ENCODE measurements around the gene RETREG3.
"Not testable (repeated sequence)": the region's sequence is repeated elsewhere in the genome, so short reads cannot be mapped to it uniquely, and the experiment has no call there.

The RETREG3 gene

DNA sequence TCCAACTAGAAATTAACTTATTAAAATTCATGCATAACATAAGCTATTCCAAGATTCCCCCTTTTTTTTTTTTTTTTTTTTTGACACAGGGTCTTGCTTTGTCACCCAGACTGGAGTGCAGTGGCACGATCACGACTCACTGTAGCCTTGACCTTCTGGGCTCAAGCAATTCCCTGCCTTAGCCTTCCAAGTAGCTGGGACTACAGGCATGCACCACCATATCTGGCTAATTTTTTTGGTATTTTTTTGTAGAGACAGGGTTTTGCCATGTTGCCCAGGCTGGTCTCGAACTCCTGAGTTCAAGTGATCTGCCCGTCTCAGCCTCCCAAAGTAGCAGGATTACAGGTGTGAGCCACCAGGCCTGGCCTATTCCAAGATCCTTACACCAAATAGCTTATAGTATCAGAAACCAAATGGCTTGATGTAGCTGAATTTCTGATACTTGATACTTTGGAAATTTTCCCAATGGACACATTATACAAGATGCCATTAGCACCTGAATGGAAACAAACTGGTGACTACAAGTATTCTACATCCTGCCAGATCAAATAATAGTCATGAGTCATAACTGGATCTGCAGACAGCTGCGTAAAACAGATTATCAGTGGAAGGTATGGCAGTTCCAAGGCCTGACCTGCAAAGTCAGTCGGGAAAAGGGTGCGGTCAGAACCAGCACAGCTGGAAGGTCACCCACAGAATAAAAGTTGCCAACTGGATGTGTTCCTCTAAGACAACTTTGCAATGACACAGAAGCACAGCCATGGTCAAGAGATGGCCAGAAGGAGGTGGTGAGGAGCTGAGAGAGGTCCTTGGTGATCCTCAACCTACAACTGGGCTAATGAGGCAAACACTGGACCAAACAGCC lies 14.8 kb upstream of the RETREG3 start:
- H3K79me2 ChIP-seq (ENCODE audit: insufficient read depth, low read length): no peaks in the 10 kb centered on the region
- H3K9me3 ChIP-seq (ENCODE audit: insufficient read depth, low read length): no peaks in the 10 kb centered on the region
- no peak overlapping the region for H3K4me3 ChIP-seq (ENCODE audit: insufficient read depth, low read length, poor library complexity, severe bottlenecking)
- no peaks in the 10 kb centered on the region for H3K36me3 ChIP-seq (ENCODE audit: low read length)
- no peak overlapping the region for H3K4me2 ChIP-seq (ENCODE audit: low read depth, low read length, poor library complexity, severe bottlenecking)
- H3K9ac ChIP-seq (ENCODE audit: low read length): no peak overlapping the region
- no peaks in the 10 kb centered on the region for H3F3A ChIP-seq (ENCODE audit: insufficient read depth)
- TF ChIP-seq EZH2phosphoT487 (conservative IDR thresholded peaks at IDR 0.05; ENCODE audit: low read length): no peak
- TF ChIP-seq CTCF (IDR thresholded peaks at IDR 0.05; ENCODE audit: insufficient read depth, low read length, poor library complexity, severe bottlenecking): no peak
- no peaks in the 10 kb centered on the region for H3K9me2 ChIP-seq (replicated peaks; ENCODE audit: insufficient read depth, low read length)
- no peaks in the 10 kb centered on the region for H3K27me3 ChIP-seq (ENCODE audit: low read length)
- H4K20me1 ChIP-seq (ENCODE audit: low read depth, low read length): no peaks in the 10 kb centered on the region
- H3K27ac ChIP-seq (ENCODE audit: low read depth, low read length): no peak overlapping the region
- H2AFZ ChIP-seq (ENCODE audit: low read depth, low read length, severe bottlenecking): no peak overlapping the region

DNA sequence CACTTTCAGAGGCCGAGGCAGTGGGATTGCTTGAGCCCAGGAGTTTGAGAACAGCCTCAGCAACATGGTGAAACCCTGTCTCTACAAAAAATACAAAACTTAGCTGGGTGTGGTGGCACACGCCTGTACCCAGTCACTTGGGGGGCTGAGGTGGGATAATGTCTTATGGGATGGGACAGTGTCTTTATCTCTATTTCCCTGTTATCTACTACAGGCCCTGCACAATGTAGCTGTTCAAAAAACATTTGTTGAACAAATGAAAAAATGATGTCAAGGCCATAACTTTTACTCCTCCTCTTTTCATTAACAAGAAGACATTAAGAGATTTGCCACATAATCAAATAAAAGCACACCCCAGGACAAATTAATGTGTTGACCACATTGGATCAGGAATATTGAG lies 14.1 kb upstream of the RETREG3 start:
- TF ChIP-seq CTCF (IDR thresholded peaks at IDR 0.05; ENCODE audit: insufficient read depth, low read length, poor library complexity, severe bottlenecking) (no peak), EZH2phosphoT487 (conservative IDR thresholded peaks at IDR 0.05; ENCODE audit: low read length) (no peak)
- Histone ChIP-seq H4K20me1 (ENCODE audit: low read depth, low read length) (no peaks in the 10 kb centered on the region), H3K4me3 (ENCODE audit: insufficient read depth, low read length, poor library complexity, severe bottlenecking) (no peak overlapping the region), H3K9me3 (ENCODE audit: insufficient read depth, low read length) (no peaks in the 10 kb centered on the region), H3F3A (ENCODE audit: insufficient read depth) (peaks cover 1% of the 10 kb centered on the region; the same call in 1 of the 2 replicates), H3K79me2 (ENCODE audit: insufficient read depth, low read length) (no peaks in the 10 kb centered on the region), H2AFZ (ENCODE audit: low read depth, low read length, severe bottlenecking) (no peak overlapping the region), H3K9me2 (replicated peaks; ENCODE audit: insufficient read depth, low read length) (no peaks in the 10 kb centered on the region), H3K27me3 (ENCODE audit: low read length) (no peaks in the 10 kb centered on the region), H3K36me3 (ENCODE audit: low read length) (no peaks in the 10 kb centered on the region), H3K9ac (ENCODE audit: low read length) (no peak overlapping the region), H3K27ac (ENCODE audit: low read depth, low read length) (no peak overlapping the region), H3K4me2 (ENCODE audit: low read depth, low read length, poor library complexity, severe bottlenecking) (no peak overlapping the region)

- not testable (repeated sequence) for H3K27me3 ChIP-seq (ENCODE audit: low read length); H3K4me3 ChIP-seq (ENCODE audit: insufficient read depth, low read length, poor library complexity, severe bottlenecking)
These were observed 12.8 kb upstream of the RETREG3 start for GRCh38 chr17:42621987-42622386.

DNA sequence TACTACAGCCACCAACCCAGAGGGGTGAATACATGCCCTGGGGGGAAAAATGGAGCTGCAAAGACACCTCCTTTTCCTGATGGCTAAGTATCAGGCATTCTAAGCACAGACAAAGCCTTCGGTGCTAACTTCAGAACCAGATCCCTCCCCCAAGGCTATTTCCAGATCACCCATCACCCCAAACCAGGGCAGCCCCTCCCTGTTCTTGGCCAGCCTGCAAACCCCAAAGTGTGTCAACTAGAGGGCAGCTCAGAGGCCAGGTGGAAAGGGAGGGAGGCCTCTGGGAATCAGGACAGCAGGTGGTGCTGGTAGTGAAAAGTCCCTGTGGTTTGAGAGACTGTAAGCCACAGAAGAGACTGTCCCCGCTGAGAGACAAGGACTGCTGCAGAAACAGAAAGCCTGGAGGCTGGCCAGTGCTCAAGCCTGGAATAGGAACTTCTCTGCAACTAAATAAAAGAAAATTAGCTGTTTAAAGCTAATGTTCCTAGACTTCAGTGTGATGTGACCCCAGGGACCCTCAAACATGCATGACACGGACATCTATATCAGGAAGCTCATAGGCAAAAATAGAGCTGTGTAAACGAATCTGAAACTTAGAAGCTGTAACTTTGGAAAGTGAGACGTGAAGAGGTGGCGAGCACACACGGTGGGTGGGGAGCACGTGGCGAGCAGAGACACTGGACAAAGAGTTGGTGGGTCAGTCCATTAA lies 9.4 kb upstream of the RETREG3 start:
- Histone ChIP-seq H3K4me2 (ENCODE audit: low read depth, low read length, poor library complexity, severe bottlenecking) (peak overlapping the region; percentile 18), H3K9me3 (ENCODE audit: insufficient read depth, low read length) (no peaks in the 10 kb centered on the region), H3K79me2 (ENCODE audit: insufficient read depth, low read length) (no peaks in the 10 kb centered on the region), H3F3A (ENCODE audit: insufficient read depth) (peaks cover 9% of the 10 kb centered on the region), H3K27ac (ENCODE audit: low read depth, low read length) (peak overlapping the region; percentile 33), H3K4me3 (ENCODE audit: insufficient read depth, low read length, poor library complexity, severe bottlenecking) (no peak overlapping the region), H3K9ac (ENCODE audit: low read length) (peak overlapping the region; percentile 9; the same call in 1 of the 2 replicates), H3K27me3 (ENCODE audit: low read length) (no peaks in the 10 kb centered on the region), H4K20me1 (ENCODE audit: low read depth, low read length) (no peaks in the 10 kb centered on the region), H3K9me2 (replicated peaks; ENCODE audit: insufficient read depth, low read length) (no peaks in the 10 kb centered on the region), H3K36me3 (ENCODE audit: low read length) (0 out of 2 replicates have a peak, but pooled peaks cover 2% of the 10 kb centered on the region), H2AFZ (ENCODE audit: low read depth, low read length, severe bottlenecking) (peak overlapping the region; percentile 8)
- TF ChIP-seq CTCF (IDR thresholded peaks at IDR 0.05; ENCODE audit: insufficient read depth, low read length, poor library complexity, severe bottlenecking) (no peak), EZH2phosphoT487 (conservative IDR thresholded peaks at IDR 0.05; ENCODE audit: low read length) (no peak)

More at GRCh38 chr17:42621987-42622386, 12.8 kb upstream of the RETREG3 start:
- not testable (repeated sequence) for H3F3A ChIP-seq (ENCODE audit: insufficient read depth); H3K27ac ChIP-seq (ENCODE audit: low read depth, low read length); H3K9me3 ChIP-seq (ENCODE audit: insufficient read depth, low read length); H4K20me1 ChIP-seq (ENCODE audit: low read depth, low read length); H3K36me3 ChIP-seq (ENCODE audit: low read length); H2AFZ ChIP-seq (ENCODE audit: low read depth, low read length, severe bottlenecking); H3K9me2 ChIP-seq (replicated peaks; ENCODE audit: insufficient read depth, low read length); H3K9ac ChIP-seq (ENCODE audit: low read length); H3K79me2 ChIP-seq (ENCODE audit: insufficient read depth, low read length); H3K4me2 ChIP-seq (ENCODE audit: low read depth, low read length, poor library complexity, severe bottlenecking)

All from SU-DHL-6 (cell line).